ENCODE data around the gene CREBRF.
"Not testable (repeated sequence)": the region's sequence is repeated elsewhere in the genome, so short reads cannot be mapped to it uniquely, and the experiment has no call there.

Gene CREBRF

DNA sequence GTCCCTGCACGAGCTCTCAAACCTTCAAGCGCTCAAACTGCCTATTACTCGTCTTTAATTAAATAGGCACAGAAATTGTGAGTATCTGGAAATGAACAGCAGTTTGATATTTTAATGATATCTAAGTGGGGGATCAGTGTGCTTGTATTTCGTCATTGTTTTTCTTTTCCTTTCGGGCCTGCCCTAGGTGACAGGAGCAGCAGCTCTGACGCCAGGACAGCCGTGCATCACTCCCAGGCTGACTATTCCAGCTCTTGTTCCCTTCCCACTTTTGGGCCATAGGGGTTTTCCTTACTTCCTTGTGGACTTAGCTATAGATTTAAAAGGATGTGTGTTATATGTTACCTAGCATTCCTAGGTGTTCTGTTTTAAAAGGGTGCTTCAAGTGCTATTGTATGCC lies 97.7 kb downstream of the CREBRF start:
- no peaks in the 10 kb centered on the region for H3K27me3 ChIP-seq (replicated peaks; ENCODE audit: insufficient read depth, low read length)
- no peaks in the 10 kb centered on the region for H3K4me1 ChIP-seq (ENCODE audit: low read length)
- no peak overlapping the region for H2AFZ ChIP-seq (ENCODE audit: low read length)
- H4K20me1 ChIP-seq (ENCODE audit: insufficient read depth, low read length) = no peaks in the 10 kb centered on the region
- H3K27ac ChIP-seq (ENCODE audit: low read length) = no peak overlapping the region
- H3K79me2 ChIP-seq (ENCODE audit: low read length) = no peaks in the 10 kb centered on the region
- H3F3A ChIP-seq (ENCODE audit: insufficient read depth, low read length) = no peaks in the 10 kb centered on the region
- H3K9me3 ChIP-seq (replicated peaks; ENCODE audit: insufficient read depth, low read length) = no peaks in the 10 kb centered on the region
- H3K4me3 ChIP-seq (ENCODE audit: low read length) = no peak overlapping the region
- H3K4me2 ChIP-seq (ENCODE audit: low read depth, low read length) = no peak overlapping the region
- H3K36me3 ChIP-seq (replicated peaks; ENCODE audit: insufficient read depth, low read length) = no peaks in the 10 kb centered on the region; the same call in 1 of the 2 replicates
- no peak overlapping the region for H3K9ac ChIP-seq (ENCODE audit: low read length)
- TF ChIP-seq EZH2 (optimal IDR thresholded peaks at IDR 0.05; ENCODE audit: low read depth, low read length) (no peak), EZH2phosphoT487 (IDR thresholded peaks at IDR 0.05; ENCODE audit: low read length) (no peak)
- TF ChIP-seq, protein P1, sequence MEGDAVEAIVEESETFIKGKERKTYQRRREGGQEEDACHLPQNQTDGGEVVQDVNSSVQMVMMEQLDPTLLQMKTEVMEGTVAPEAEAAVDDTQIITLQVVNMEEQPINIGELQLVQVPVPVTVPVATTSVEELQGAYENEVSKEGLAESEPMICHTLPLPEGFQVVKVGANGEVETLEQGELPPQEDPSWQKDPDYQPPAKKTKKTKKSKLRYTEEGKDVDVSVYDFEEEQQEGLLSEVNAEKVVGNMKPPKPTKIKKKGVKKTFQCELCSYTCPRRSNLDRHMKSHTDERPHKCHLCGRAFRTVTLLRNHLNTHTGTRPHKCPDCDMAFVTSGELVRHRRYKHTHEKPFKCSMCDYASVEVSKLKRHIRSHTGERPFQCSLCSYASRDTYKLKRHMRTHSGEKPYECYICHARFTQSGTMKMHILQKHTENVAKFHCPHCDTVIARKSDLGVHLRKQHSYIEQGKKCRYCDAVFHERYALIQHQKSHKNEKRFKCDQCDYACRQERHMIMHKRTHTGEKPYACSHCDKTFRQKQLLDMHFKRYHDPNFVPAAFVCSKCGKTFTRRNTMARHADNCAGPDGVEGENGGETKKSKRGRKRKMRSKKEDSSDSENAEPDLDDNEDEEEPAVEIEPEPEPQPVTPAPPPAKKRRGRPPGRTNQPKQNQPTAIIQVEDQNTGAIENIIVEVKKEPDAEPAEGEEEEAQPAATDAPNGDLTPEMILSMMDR (IDR thresholded peaks at IDR 0.05; ENCODE audit: low read length) = no peak
- no peak for DNase-seq
- H3K9me2 ChIP-seq (replicated peaks; ENCODE audit: insufficient read depth, low read length) = no peaks in the 10 kb centered on the region

- H4K20me1 ChIP-seq (ENCODE audit: insufficient read depth, low read length); H2AFZ ChIP-seq (ENCODE audit: low read length); H3K9me2 ChIP-seq (replicated peaks; ENCODE audit: insufficient read depth, low read length); H3K9me3 ChIP-seq (replicated peaks; ENCODE audit: insufficient read depth, low read length); DNase-seq; H3K27me3 ChIP-seq (replicated peaks; ENCODE audit: insufficient read depth, low read length); H3K9ac ChIP-seq (ENCODE audit: low read length); H3F3A ChIP-seq (ENCODE audit: insufficient read depth, low read length); H3K4me2 ChIP-seq (ENCODE audit: low read depth, low read length); H3K4me3 ChIP-seq (ENCODE audit: low read length); H3K79me2 ChIP-seq (ENCODE audit: low read length); H3K4me1 ChIP-seq (ENCODE audit: low read length); H3K36me3 ChIP-seq (replicated peaks; ENCODE audit: insufficient read depth, low read length); H3K27ac ChIP-seq (ENCODE audit: low read length): not testable (repeated sequence)
Measured at GRCh38 chr5:173154619-173155018, 98.5 kb downstream of the CREBRF start.

- Histone ChIP-seq H3K4me1 (ENCODE audit: low read length) (no peaks in the 10 kb centered on the region), H3K79me2 (ENCODE audit: low read length) (no peaks in the 10 kb centered on the region), H3F3A (ENCODE audit: insufficient read depth, low read length) (no peaks in the 10 kb centered on the region), H3K4me2 (ENCODE audit: low read depth, low read length) (no peak overlapping the region), H3K36me3 (replicated peaks; ENCODE audit: insufficient read depth, low read length) (no peaks in the 10 kb centered on the region; the same call in 1 of the 2 replicates), H3K9me3 (replicated peaks; ENCODE audit: insufficient read depth, low read length) (no peaks in the 10 kb centered on the region), H2AFZ (ENCODE audit: low read length) (no peak overlapping the region), H3K27me3 (replicated peaks; ENCODE audit: insufficient read depth, low read length) (no peaks in the 10 kb centered on the region), H3K9me2 (replicated peaks; ENCODE audit: insufficient read depth, low read length) (no peaks in the 10 kb centered on the region), H3K27ac (ENCODE audit: low read length) (no peak overlapping the region), H4K20me1 (ENCODE audit: insufficient read depth, low read length) (no peaks in the 10 kb centered on the region), H3K4me3 (ENCODE audit: low read length) (no peak overlapping the region), H3K9ac (ENCODE audit: low read length) (no peak overlapping the region)
- no peak for TF ChIP-seq EZH2 (optimal IDR thresholded peaks at IDR 0.05; ENCODE audit: low read depth, low read length)
- TF ChIP-seq, protein P1 (IDR thresholded peaks at IDR 0.05; ENCODE audit: low read length) = no peak
- TF ChIP-seq EZH2phosphoT487 (IDR thresholded peaks at IDR 0.05; ENCODE audit: low read length) = no peak
- DNase-seq = no peak
Measured at GRCh38 chr5:173155912-173156311, 99.8 kb downstream of the CREBRF start.

- Histone ChIP-seq H3F3A (ENCODE audit: insufficient read depth, low read length) (no peaks in the 10 kb centered on the region), H3K79me2 (ENCODE audit: low read length) (no peaks in the 10 kb centered on the region), H3K36me3 (replicated peaks; ENCODE audit: insufficient read depth, low read length) (no peaks in the 10 kb centered on the region; the same call in 1 of the 2 replicates), H3K4me3 (ENCODE audit: low read length) (no peak overlapping the region), H3K4me2 (ENCODE audit: low read depth, low read length) (no peak overlapping the region), H3K27ac (ENCODE audit: low read length) (no peak overlapping the region), H4K20me1 (ENCODE audit: insufficient read depth, low read length) (no peaks in the 10 kb centered on the region), H2AFZ (ENCODE audit: low read length) (no peak overlapping the region), H3K9me3 (replicated peaks; ENCODE audit: insufficient read depth, low read length) (no peaks in the 10 kb centered on the region), H3K9ac (ENCODE audit: low read length) (no peak overlapping the region), H3K27me3 (replicated peaks; ENCODE audit: insufficient read depth, low read length) (no peaks in the 10 kb centered on the region), H3K9me2 (replicated peaks; ENCODE audit: insufficient read depth, low read length) (no peaks in the 10 kb centered on the region), H3K4me1 (ENCODE audit: low read length) (no peaks in the 10 kb centered on the region)
- no peak for DNase-seq
- TF ChIP-seq, protein P1 (IDR thresholded peaks at IDR 0.05; ENCODE audit: low read length) = no peak
- no peak for TF ChIP-seq EZH2 (optimal IDR thresholded peaks at IDR 0.05; ENCODE audit: low read depth, low read length)
- no peak for TF ChIP-seq EZH2phosphoT487 (IDR thresholded peaks at IDR 0.05; ENCODE audit: low read length)
Measured at GRCh38 chr5:173158366-173158765, 102.2 kb downstream of the CREBRF start.

All from MM.1S (cell line).